A549 treated with AZD2906 at 1 μM for 4 hours (cell line): ENCODE results near the gene SULT1C4. TPM values are rescaled to one million over a fixed set of nuclear protein-coding genes. Genes with fewer than 3 reads are reported as not detected.

Experiments used
- total RNA-seq: library from RNA; stranded (reverse); fragments of 200-300 nt; extraction: Qiagen RNA extraction; gene quantifications from 5 replicates; pipeline ENCODE4 v1.2.3, GENCODE V29; 2022

SULT1C4 gene
- not detected in 5 replicates for total RNA-seq

GRCh38 chr2:108377815-108378630 lies at the start of gene SULT1C4:
Gene SULT1C4, plus strand, starts transcription at chr2:108377954. Its CDS starts 384 bp downstream, at chr2:108378338.

Other genes with a start within 250 kb of the SULT1C4 start
- not detected in 5 replicates for gene SULT1C3, start 138.0 kb upstream of the SULT1C4 start, total RNA-seq
- 0.35 to 0.72 TPM (median 0.41 TPM) in 5 replicates for gene SULT1C2, start 89.1 kb upstream of the SULT1C4 start, total RNA-seq
- gene GCC2, start 71.3 kb downstream of the SULT1C4 start, total RNA-seq: 9.5 to 17.5 TPM (median 13.7 TPM) in 5 replicates
- gene LIMS1, start 156.5 kb downstream of the SULT1C4 start, total RNA-seq: 45.2 to 67.4 TPM (median 59.9 TPM) in 5 replicates